Immature natural killer cell (primary cell): Measurements from ENCODE around the gene APOL1. TPM values are rescaled to one million over a fixed set of nuclear protein-coding genes. Genes with fewer than 3 reads are reported as not detected.
A peak's percentile ranks its signal among the peaks of the same experiment; 100 is the strongest.
"Not testable (repeated sequence)": the region's sequence is repeated elsewhere in the genome, so short reads cannot be mapped to it uniquely, and the experiment has no call there.

Experiments
- DNase-seq, 3 donors: peaks; one replicate each; pipeline ENCODE4 v3.0.0; 2022; ENCODE audit warnings: mixed read lengths in 1 of 3
- H3K27ac Mint-ChIP-seq, 6 donors: one replicate each; pipeline ENCODE4 v1.8.0; 2020; ENCODE audit warnings: mixed read lengths in 6 of 6, mild to moderate bottlenecking in 5 of 6, inconsistent platforms in 4 of 6, moderate library complexity in 3 of 6
- H3K27me3 Mint-ChIP-seq, 3 donors: one replicate each; pipeline ENCODE4 v1.8.0; 2020 to 2021; ENCODE audit warnings: low read depth in 3 of 3, mild to moderate bottlenecking in 3 of 3, mixed read lengths in 3 of 3, moderate library complexity in 3 of 3, inconsistent platforms in 1 of 3
- H3K36me3 Mint-ChIP-seq, 3 donors: one replicate each; pipeline ENCODE4 v1.8.0; 2020; ENCODE audit warnings: mixed read lengths in 3 of 3, inconsistent platforms in 2 of 3, mild to moderate bottlenecking in 2 of 3
- H3K4me1 Mint-ChIP-seq, 2 donors: one replicate each; pipeline ENCODE4 v1.8.0; 2020; ENCODE audit warnings: inconsistent platforms in 2 of 2, mild to moderate bottlenecking in 2 of 2, mixed read lengths in 2 of 2, moderate library complexity in 1 of 2
- H3K4me3 Mint-ChIP-seq, 5 donors: one replicate each; pipeline ENCODE4 v1.8.0; 2020; ENCODE audit warnings: mild to moderate bottlenecking in 5 of 5, mixed read lengths in 5 of 5, inconsistent platforms in 3 of 5, moderate library complexity in 3 of 5
- H3K9me3 Mint-ChIP-seq, 6 donors: one replicate each; pipeline ENCODE4 v1.8.0; 2020; ENCODE audit warnings: mild to moderate bottlenecking in 6 of 6, mixed read lengths in 6 of 6, inconsistent platforms in 4 of 6, moderate library complexity in 3 of 6
- polyA plus RNA-seq, 3 donors: library from polyadenylated mRNA; unstranded; fragments of 300-500 nt; fragmentation: Illumina TruSeq; gene quantifications; one replicate each; pipeline ENCODE4 v1.2.3, GENCODE V29; 2021

Gene APOL1
- polyA plus RNA-seq, 3 donors from 2014 or later: 8.7 to 65.8 (median 14.8) TPM

GRCh38 chr22:36256478-36256877 lies 3.5 kb downstream of the APOL1 start:
- no peak for DNase-seq
- Mint-ChIP-seq H3K9me3 (no peaks in the 10 kb centered on the region), H3K4me3 (peak overlapping the region in 4 of 5 donors; percentile 0 to 38 (median 8)), H3K27me3 (peaks cover 2 to 5% (median 3%) of the 10 kb centered on the region in 3 donors), H3K36me3 (peaks cover 8 to 32% (median 16%) of the 10 kb centered on the region in 3 donors), H3K4me1 (peaks cover 77 to 81% of the 10 kb centered on the region in 2 donors), H3K27ac (peak overlapping the region; percentile 35 to 70 (median 56))

- no peaks in the 10 kb centered on the region for H3K9me3 Mint-ChIP-seq
- peaks cover 70 to 77% of the 10 kb centered on the region in 2 donors for H3K4me1 Mint-ChIP-seq
- no peak for DNase-seq
- peaks cover 8 to 35% (median 16%) of the 10 kb centered on the region in 3 donors for H3K36me3 Mint-ChIP-seq
- peak overlapping the region in 5 of 6 donors; percentile 7 to 91 (median 21) for H3K27ac Mint-ChIP-seq
- no peak overlapping the region for H3K4me3 Mint-ChIP-seq
- H3K27me3 Mint-ChIP-seq: peaks cover 2 to 5% (median 3%) of the 10 kb centered on the region in 3 donors
These were observed 4.4 kb downstream of the APOL1 start for GRCh38 chr22:36257308-36257707.

- H3K36me3 Mint-ChIP-seq: peaks cover 8 to 36% (median 16%) of the 10 kb centered on the region in 3 donors
- H3K27me3 Mint-ChIP-seq: peaks cover 0 to 3% (median 2%) of the 10 kb centered on the region in 3 donors
- no peaks in the 10 kb centered on the region for H3K9me3 Mint-ChIP-seq
- H3K4me3 Mint-ChIP-seq: peak overlapping the region; percentile 54 to 85 (median 67)
- peaks cover 62 to 69% of the 10 kb centered on the region in 2 donors for H3K4me1 Mint-ChIP-seq
- DNase-seq: no peak
- H3K27ac Mint-ChIP-seq: peak overlapping the region; percentile 81 to 96 (median 89)
These were observed 5.2 kb downstream of the APOL1 start for GRCh38 chr22:36257948-36258670.

GRCh38 chr22:36258701-36259614 lies 6.0 kb downstream of the APOL1 start:
- Mint-ChIP-seq H3K9me3 (no peaks in the 10 kb centered on the region), H3K4me1 (peaks cover 53 to 60% of the 10 kb centered on the region in 2 donors), H3K27ac (peak overlapping the region; percentile 81 to 96 (median 89)), H3K36me3 (peaks cover 8 to 44% (median 23%) of the 10 kb centered on the region in 3 donors), H3K4me3 (peak overlapping the region; percentile 54 to 85 (median 67)), H3K27me3 (peaks cover 0 to 2% (median 0%) of the 10 kb centered on the region in 3 donors)
- peak; percentile 26 to 58 (median 44) for DNase-seq

- H3K4me1 Mint-ChIP-seq: peaks cover 48 to 53% of the 10 kb centered on the region in 2 donors
- H3K27ac Mint-ChIP-seq: peak overlapping the region in 5 of 6 donors; percentile 81 to 96 (median 91)
- H3K4me3 Mint-ChIP-seq: peak overlapping the region in 2 of 5 donors; percentile 1 to 18
- DNase-seq: no peak
- peaks cover 0 to 2% (median 0%) of the 10 kb centered on the region in 3 donors for H3K27me3 Mint-ChIP-seq
- no peaks in the 10 kb centered on the region for H3K9me3 Mint-ChIP-seq
- peaks cover 8 to 50% (median 26%) of the 10 kb centered on the region in 3 donors for H3K36me3 Mint-ChIP-seq
These were observed 6.8 kb downstream of the APOL1 start for GRCh38 chr22:36259615-36260300.

- H3K4me3 Mint-ChIP-seq, H3K27me3 Mint-ChIP-seq, H3K9me3 Mint-ChIP-seq, DNase-seq: not testable (repeated sequence)
- Mint-ChIP-seq H3K27ac (peak overlapping the region in 1 of 6 donors; percentile 28), H3K36me3 (peaks cover 6 to 53% (median 30%) of the 10 kb centered on the region in 3 donors), H3K4me1 (peaks cover 34% of the 10 kb centered on the region in 2 donors)
These were observed 8.7 kb downstream of the APOL1 start for GRCh38 chr22:36261675-36262074.

- not testable (repeated sequence) for H3K9me3 Mint-ChIP-seq, H3K4me3 Mint-ChIP-seq, DNase-seq, H3K27me3 Mint-ChIP-seq
- H3K4me1 Mint-ChIP-seq: peaks cover 28 to 29% of the 10 kb centered on the region in 2 donors
- peaks cover 12 to 59% (median 33%) of the 10 kb centered on the region in 3 donors for H3K36me3 Mint-ChIP-seq
- H3K27ac Mint-ChIP-seq: peak overlapping the region in 1 of 6 donors; percentile 61
These were observed 9.4 kb downstream of the APOL1 start for GRCh38 chr22:36262307-36262706.

- not testable (repeated sequence) for H3K9me3 Mint-ChIP-seq, DNase-seq, H3K4me3 Mint-ChIP-seq, H3K27me3 Mint-ChIP-seq
- Mint-ChIP-seq H3K27ac (peak overlapping the region in 1 of 6 donors; percentile 61), H3K36me3 (peaks cover 13 to 63% (median 30%) of the 10 kb centered on the region in 3 donors), H3K4me1 (peaks cover 20 to 21% of the 10 kb centered on the region in 2 donors)
These were observed 10.3 kb downstream of the APOL1 start for GRCh38 chr22:36263216-36263673.

- not testable (repeated sequence) for H3K4me3 Mint-ChIP-seq, H3K9me3 Mint-ChIP-seq, DNase-seq, H3K27ac Mint-ChIP-seq, H3K27me3 Mint-ChIP-seq
- Mint-ChIP-seq H3K36me3 (peaks cover 13 to 61% (median 26%) of the 10 kb centered on the region in 3 donors), H3K4me1 (peaks cover 13 to 15% of the 10 kb centered on the region in 2 donors)
These were observed 11.1 kb downstream of the APOL1 start for GRCh38 chr22:36263886-36264664.

- Mint-ChIP-seq H3K4me1 (peaks cover 0 to 3% of the 10 kb centered on the region in 2 donors), H3K9me3 (no peaks in the 10 kb centered on the region), H3K27ac (no peak overlapping the region), H3K4me3 (no peak overlapping the region), H3K27me3 (peaks cover 0 to 3% (median 0%) of the 10 kb centered on the region in 3 donors), H3K36me3 (peaks cover 13 to 46% (median 22%) of the 10 kb centered on the region in 3 donors)
- DNase-seq: no peak
These were observed 14.1 kb downstream of the APOL1 start for GRCh38 chr22:36267058-36267457.

GRCh38 chr22:36267896-36268485 lies 15.1 kb downstream of the APOL1 start:
- no peak for DNase-seq
- H3K4me3 Mint-ChIP-seq: no peak overlapping the region
- no peak overlapping the region for H3K27ac Mint-ChIP-seq
- H3K9me3 Mint-ChIP-seq: no peaks in the 10 kb centered on the region
- H3K27me3 Mint-ChIP-seq: peaks cover 0 to 3% (median 0%) of the 10 kb centered on the region in 3 donors
- H3K36me3 Mint-ChIP-seq: peaks cover 13 to 43% (median 22%) of the 10 kb centered on the region in 3 donors
- peaks cover 0 to 3% of the 10 kb centered on the region in 2 donors for H3K4me1 Mint-ChIP-seq

GRCh38 chr22:36271231-36271630 lies 18.3 kb downstream of the APOL1 start:
- H3K9me3 Mint-ChIP-seq, DNase-seq, H3K27ac Mint-ChIP-seq, H3K27me3 Mint-ChIP-seq, H3K4me3 Mint-ChIP-seq, H3K4me1 Mint-ChIP-seq: not testable (repeated sequence)
- peaks cover 8 to 23% (median 22%) of the 10 kb centered on the region in 3 donors for H3K36me3 Mint-ChIP-seq
